ENCODE data around the gene SDHD. TPM values are rescaled to one million over a fixed set of nuclear protein-coding genes. Genes with fewer than 3 reads are reported as not detected.

SDHD gene
- total and polyA plus RNA-seq, 10 of the 15 experiments (the other 5 are each of a cell fraction or from before 2014, with no cell fraction given) = 114 to 775 (median 187) TPM

DNA sequence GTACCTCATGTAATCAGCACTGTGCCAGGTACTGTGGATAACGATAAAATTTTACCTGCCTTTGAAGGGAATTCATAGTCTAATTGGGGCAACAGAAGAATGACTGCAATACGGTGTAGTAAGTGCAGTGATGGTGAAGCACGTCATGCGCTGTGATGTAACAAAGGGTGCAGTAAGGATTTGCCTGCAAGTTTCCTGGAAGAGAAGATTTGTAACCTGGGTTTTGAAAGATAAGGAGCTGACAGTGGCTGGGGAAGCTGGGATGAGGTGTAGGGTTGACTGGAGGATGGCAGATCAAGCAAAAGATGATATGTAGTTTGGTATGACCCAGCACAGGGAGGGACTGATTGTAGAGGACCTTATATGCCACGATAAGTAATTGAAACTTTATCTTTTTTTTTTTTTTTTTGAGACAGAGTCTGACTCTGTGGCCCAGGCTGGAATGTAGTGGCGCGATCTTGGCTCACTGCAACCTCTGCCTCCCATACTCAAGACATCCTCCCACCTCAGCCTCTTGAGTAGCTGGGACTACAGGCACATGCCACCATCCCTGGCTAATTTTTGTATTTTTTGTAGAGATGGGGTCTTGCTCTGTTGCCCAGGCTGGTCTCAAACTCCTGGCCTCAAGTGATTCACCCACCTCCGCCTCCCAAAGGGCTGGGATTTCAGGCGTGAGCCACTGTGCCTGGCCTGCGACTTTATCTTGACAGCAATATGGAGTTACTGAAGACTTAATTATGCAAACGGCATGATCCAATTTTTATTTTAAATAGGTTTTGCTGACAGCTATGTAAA, 11.3 kb downstream of the SDHD start:
- no peaks in the 10 kb centered on the region for H3K4me1 ChIP-seq (ENCODE audit: control insufficient read depth, insufficient read depth, low read length)
- TF ChIP-seq GATAD2B (conservative IDR thresholded peaks at IDR 0.05; ENCODE audit: low read depth) (no peak), BACH1 (IDR thresholded peaks at IDR 0.05; ENCODE audit: borderline replicate concordance) (no peak), MYB (IDR thresholded peaks at IDR 0.05; ENCODE audit: borderline replicate concordance, low read depth, low read length) (no peak), ZNF622 (IDR thresholded peaks at IDR 0.05) (no peak), IKZF1 (conservative IDR thresholded peaks at IDR 0.05) (no peak), ZNF207 (IDR thresholded peaks at IDR 0.05; ENCODE audit: borderline replicate concordance) (no peak), FOS (IDR thresholded peaks at IDR 0.05; ENCODE audit: borderline replicate concordance, extremely low read depth, insufficient read length) (no peak), CEBPB (IDR thresholded peaks at IDR 0.05; ENCODE audit: borderline replicate concordance in 1 of 2, low read depth in 2 of 2, low read length in 2 of 2) (no peak), PAX8 (IDR thresholded peaks at IDR 0.05) (no peak), ZNF274 (IDR thresholded peaks at IDR 0.05; ENCODE audit: insufficient read depth, insufficient read length) (no peak), TCF7 (IDR thresholded peaks at IDR 0.05; ENCODE audit: borderline replicate concordance) (no peak), ESRRA (IDR thresholded peaks at IDR 0.05; ENCODE audit: low read length) (no peak)
- TF ChIP-seq, protein P1, sequence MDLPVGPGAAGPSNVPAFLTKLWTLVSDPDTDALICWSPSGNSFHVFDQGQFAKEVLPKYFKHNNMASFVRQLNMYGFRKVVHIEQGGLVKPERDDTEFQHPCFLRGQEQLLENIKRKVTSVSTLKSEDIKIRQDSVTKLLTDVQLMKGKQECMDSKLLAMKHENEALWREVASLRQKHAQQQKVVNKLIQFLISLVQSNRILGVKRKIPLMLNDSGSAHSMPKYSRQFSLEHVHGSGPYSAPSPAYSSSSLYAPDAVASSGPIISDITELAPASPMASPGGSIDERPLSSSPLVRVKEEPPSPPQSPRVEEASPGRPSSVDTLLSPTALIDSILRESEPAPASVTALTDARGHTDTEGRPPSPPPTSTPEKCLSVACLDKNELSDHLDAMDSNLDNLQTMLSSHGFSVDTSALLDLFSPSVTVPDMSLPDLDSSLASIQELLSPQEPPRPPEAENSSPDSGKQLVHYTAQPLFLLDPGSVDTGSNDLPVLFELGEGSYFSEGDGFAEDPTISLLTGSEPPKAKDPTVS (IDR thresholded peaks at IDR 0.05; ENCODE audit: low read depth, low read length) = no peak
- TF ChIP-seq, protein P2, sequence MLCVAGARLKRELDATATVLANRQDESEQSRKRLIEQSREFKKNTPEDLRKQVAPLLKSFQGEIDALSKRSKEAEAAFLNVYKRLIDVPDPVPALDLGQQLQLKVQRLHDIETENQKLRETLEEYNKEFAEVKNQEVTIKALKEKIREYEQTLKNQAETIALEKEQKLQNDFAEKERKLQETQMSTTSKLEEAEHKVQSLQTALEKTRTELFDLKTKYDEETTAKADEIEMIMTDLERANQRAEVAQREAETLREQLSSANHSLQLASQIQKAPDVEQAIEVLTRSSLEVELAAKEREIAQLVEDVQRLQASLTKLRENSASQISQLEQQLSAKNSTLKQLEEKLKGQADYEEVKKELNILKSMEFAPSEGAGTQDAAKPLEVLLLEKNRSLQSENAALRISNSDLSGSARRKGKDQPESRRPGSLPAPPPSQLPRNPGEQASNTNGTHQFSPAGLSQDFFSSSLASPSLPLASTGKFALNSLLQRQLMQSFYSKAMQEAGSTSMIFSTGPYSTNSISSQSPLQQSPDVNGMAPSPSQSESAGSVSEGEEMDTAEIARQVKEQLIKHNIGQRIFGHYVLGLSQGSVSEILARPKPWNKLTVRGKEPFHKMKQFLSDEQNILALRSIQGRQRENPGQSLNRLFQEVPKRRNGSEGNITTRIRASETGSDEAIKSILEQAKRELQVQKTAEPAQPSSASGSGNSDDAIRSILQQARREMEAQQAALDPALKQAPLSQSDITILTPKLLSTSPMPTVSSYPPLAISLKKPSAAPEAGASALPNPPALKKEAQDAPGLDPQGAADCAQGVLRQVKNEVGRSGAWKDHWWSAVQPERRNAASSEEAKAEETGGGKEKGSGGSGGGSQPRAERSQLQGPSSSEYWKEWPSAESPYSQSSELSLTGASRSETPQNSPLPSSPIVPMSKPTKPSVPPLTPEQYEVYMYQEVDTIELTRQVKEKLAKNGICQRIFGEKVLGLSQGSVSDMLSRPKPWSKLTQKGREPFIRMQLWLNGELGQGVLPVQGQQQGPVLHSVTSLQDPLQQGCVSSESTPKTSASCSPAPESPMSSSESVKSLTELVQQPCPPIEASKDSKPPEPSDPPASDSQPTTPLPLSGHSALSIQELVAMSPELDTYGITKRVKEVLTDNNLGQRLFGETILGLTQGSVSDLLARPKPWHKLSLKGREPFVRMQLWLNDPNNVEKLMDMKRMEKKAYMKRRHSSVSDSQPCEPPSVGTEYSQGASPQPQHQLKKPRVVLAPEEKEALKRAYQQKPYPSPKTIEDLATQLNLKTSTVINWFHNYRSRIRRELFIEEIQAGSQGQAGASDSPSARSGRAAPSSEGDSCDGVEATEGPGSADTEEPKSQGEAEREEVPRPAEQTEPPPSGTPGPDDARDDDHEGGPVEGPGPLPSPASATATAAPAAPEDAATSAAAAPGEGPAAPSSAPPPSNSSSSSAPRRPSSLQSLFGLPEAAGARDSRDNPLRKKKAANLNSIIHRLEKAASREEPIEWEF (IDR thresholded peaks at IDR 0.05; ENCODE audit: insufficient replicate concordance, low read depth, low read length) = no peak
- TF ChIP-seq, protein P3, sequence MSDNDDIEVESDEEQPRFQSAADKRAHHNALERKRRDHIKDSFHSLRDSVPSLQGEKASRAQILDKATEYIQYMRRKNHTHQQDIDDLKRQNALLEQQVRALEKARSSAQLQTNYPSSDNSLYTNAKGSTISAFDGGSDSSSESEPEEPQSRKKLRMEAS (IDR thresholded peaks at IDR 0.05; ENCODE audit: low read depth, low read length) = no peak
- no peaks in the 10 kb centered on the region for H3K27me3 ChIP-seq (replicated peaks in 1 of 2; ENCODE audit: control insufficient read depth in 2 of 2, insufficient read depth in 2 of 2, low read length in 1 of 2)
- peaks cover 0 to 3% of the 10 kb centered on the region in 2 experiments; a peak in 3 of 4 replicates for H3K36me3 ChIP-seq (ENCODE audit: control insufficient read depth in 2 of 2, insufficient read depth in 2 of 2, low read length in 1 of 2)
- POLR2A ChIA-PET = no interaction called here
- RAD21 ChIA-PET (ENCODE audit: unreplicated experiment) = no interaction called here
- H4K20me1 ChIP-seq (ENCODE audit: control insufficient read depth, insufficient read depth) = no peaks in the 10 kb centered on the region
- H3K4me3 ChIP-seq = no peak overlapping the region
- SMC1A ChIA-PET (ENCODE audit: uncharacterized antibody, unreplicated experiment) = interaction anchor here (0.7 to 1.8 kb wide), 3 partner anchors 9 to 15 kb away, joined by 3 to 5 read pairs (median 3); partner anchors contain the start of genes SDHD and TIMM8B
- no peak for ATAC-seq
- no peak for DNase-seq (ENCODE audit: low read depth, low spot score)
- H3K9ac ChIP-seq (ENCODE audit: control insufficient read depth, insufficient read depth, low read length) = no peak overlapping the region
- intact Hi-C loops (cut with micrococcal nuclease; ENCODE audit: unreplicated experiment) = no loop called here
- no peak overlapping the region for H3K27ac ChIP-seq (ENCODE audit: control insufficient read depth, insufficient read depth)
- in situ Hi-C loops (cut with MboI) = no loop called here
- no peaks in the 10 kb centered on the region for H3K79me2 ChIP-seq (ENCODE audit: control insufficient read depth, insufficient read depth, low read length)
- 98% methylated on average over 11 of the region's 11 CpGs for WGBS (ENCODE audit: insufficient coverage, insufficient replicate concordance, low lambda C conversion rate, missing lambda C conversion rate)
- CTCF ChIA-PET = interaction anchor here (1.0 to 1.4 kb wide), 5 partner anchors 12 to 166 kb away, joined by 3 to 4 read pairs (median 4); no protein-coding TSS in a partner anchor
- FAIRE-seq = no peak
- H3K4me2 ChIP-seq (ENCODE audit: control insufficient read depth, insufficient read depth) = no peak overlapping the region
- H2AFZ ChIP-seq (ENCODE audit: control insufficient read depth, low read depth, low read length) = no peak overlapping the region
- no TSS peak for BruUV-seq (replicated peaks)
- H3K9me3 ChIP-seq (replicated peaks; ENCODE audit: control insufficient read depth, insufficient read depth, low read length) = no peaks in the 10 kb centered on the region
